Activated CD4-positive, alpha-beta memory T cell treated with anti-CD3 and anti-CD28 coated beads for 36 hours (primary cell): ENCODE results near the gene MYBBP1A. TPM values are rescaled to one million over a fixed set of nuclear protein-coding genes. Genes with fewer than 3 reads are reported as not detected.

ENCODE experiments used
- CTCF ChIA-PET: fragments of 350-600 bp; sonication (Branson Sonifier 250); formaldehyde crosslinking; loops from one replicate; lab custom pipeline; 2021; ENCODE audit warnings: antibody characterized with exemption, inconsistent platforms; lab: Charles Lee
- POLR2A ChIA-PET: fragments of 350-600 bp; sonication (Branson Sonifier 250); formaldehyde crosslinking; loops from one replicate; lab custom pipeline; 2021; ENCODE audit warnings: antibody characterized with exemption; lab: Charles Lee
- DNase-seq: peaks from one replicate; pipeline ENCODE4 v3.0.0-alpha.2; 2020
- H3K27ac Mint-ChIP-seq: one replicate; pipeline ENCODE4 v1.8.0; 2021; ENCODE audit warnings: mixed read lengths
- H3K27me3 Mint-ChIP-seq: one replicate; pipeline ENCODE4 v1.8.0; 2021; ENCODE audit warnings: mixed read lengths
- H3K36me3 Mint-ChIP-seq: one replicate; pipeline ENCODE4 v1.8.0; 2021; ENCODE audit warnings: mixed read lengths
- H3K4me1 Mint-ChIP-seq: one replicate; pipeline ENCODE4 v1.8.0; 2021; ENCODE audit warnings: low read depth, mixed read lengths
- H3K4me3 Mint-ChIP-seq: one replicate; pipeline ENCODE4 v1.8.0; 2021; ENCODE audit warnings: mild to moderate bottlenecking, mixed read lengths
- H3K9me3 Mint-ChIP-seq: one replicate; pipeline ENCODE4 v1.8.0; 2021; ENCODE audit warnings: mixed read lengths
- intact Hi-C: fragments of 100-400 bp; cut with micrococcal nuclease; formaldehyde crosslinking; loops from one replicate; pipeline ENCODE4 v1.15.1; 2023
- total RNA-seq, 2 experiments: library from RNA; stranded (reverse); gene quantifications; one replicate each; pipeline ENCODE4 v1.2.3, GENCODE V29; 2021

Gene MYBBP1A
- total RNA-seq, 2 experiments from 2014 or later = 66.6 to 70.8 TPM

GRCh38 chr17:4532860-4533522, 22.2 kb downstream of the MYBBP1A start:
- Mint-ChIP-seq H3K4me1 (no peaks in the 10 kb centered on the region), H3K36me3 (peaks cover 2% of the 10 kb centered on the region), H3K27ac (no peak overlapping the region), H3K9me3 (no peaks in the 10 kb centered on the region), H3K4me3 (no peak overlapping the region), H3K27me3 (peaks cover 5% of the 10 kb centered on the region)
- intact Hi-C loops = no loop called here
- CTCF ChIA-PET = no interaction called here
- POLR2A ChIA-PET = no interaction called here
- no peak for DNase-seq

DNA sequence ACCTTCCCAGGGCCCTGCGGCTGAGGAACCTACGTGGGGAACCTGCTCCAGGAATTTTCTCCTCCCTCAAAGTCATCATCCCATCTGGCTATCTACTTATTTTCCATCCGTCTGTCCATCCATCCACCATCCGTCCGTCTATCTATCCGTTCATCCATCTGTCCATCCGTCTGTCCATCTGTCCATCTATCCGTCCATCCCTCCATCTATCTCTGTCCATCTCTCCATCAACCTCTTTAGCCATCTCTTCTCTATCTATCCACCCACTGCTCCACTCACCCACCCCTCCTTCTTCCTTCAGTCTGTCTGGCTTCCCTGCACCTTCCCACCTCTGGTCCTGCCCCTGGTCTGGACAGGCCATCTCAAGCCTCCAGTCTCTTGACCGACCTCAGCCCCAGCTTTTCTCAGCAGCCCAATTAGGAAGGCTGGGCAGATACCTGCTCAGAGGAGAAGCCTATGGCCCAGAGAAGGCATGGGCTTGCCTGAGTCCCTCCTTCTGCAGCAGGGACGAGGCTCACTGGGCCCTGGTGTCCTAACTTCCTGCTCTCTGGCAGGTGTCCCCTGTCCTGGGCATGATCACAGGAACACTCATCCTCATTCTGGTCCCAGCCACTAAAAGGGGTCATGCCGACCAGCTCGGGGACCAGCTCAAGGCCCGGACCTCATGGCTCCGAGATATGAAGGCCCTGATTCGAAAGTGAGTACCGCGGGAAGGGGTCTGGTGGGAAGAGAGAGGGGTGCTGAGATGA, 23.0 kb downstream of the MYBBP1A start:
- CTCF ChIA-PET = no interaction called here
- no peaks in the 10 kb centered on the region for H3K36me3 Mint-ChIP-seq
- DNase-seq = no peak
- peaks cover 5% of the 10 kb centered on the region for H3K27me3 Mint-ChIP-seq
- H3K27ac Mint-ChIP-seq = no peak overlapping the region
- no peaks in the 10 kb centered on the region for H3K9me3 Mint-ChIP-seq
- no peaks in the 10 kb centered on the region for H3K4me1 Mint-ChIP-seq
- no peak overlapping the region for H3K4me3 Mint-ChIP-seq
- POLR2A ChIA-PET = no interaction called here
- intact Hi-C loops = no loop called here

GRCh38 chr17:4530799-4531730, 24.1 kb downstream of the MYBBP1A start:
- intact Hi-C loops = no loop called here
- DNase-seq = no peak
- Mint-ChIP-seq H3K9me3 (no peaks in the 10 kb centered on the region), H3K36me3 (no peaks in the 10 kb centered on the region), H3K4me1 (no peaks in the 10 kb centered on the region), H3K27me3 (peaks cover 5% of the 10 kb centered on the region), H3K4me3 (no peak overlapping the region), H3K27ac (no peak overlapping the region)
- ChIA-PET POLR2A (no interaction called here), CTCF (no interaction called here)

- intact Hi-C loops = no loop called here
- CTCF ChIA-PET = no interaction called here
Measured at GRCh38 chr17:4529533-4530152, 25.5 kb downstream of the MYBBP1A start.

DNA sequence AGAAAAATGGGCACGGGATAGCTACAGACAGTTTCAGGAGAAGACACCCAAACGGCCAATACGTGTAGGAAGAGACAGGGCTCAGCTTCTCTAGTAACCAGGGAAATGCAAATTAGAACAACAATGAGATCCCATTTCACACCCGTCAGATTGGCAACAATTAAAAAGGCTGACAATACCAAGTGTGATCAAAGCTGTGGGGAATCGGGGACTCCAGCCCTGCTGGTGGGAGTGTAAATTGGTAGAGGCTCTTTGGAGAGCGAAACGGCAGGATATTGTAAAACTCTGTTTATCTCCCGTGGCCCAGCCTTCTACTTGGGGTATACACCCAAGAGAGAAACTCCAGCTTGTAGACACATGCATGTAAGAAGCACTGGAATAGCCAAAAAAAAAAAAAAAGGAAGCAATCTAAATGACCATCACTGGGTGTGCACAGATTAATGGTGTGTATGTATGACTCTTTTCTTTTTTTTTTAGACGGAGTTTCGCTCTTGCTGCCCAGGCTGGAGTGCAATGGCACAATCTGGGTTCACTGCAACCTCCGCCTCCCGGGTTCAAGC, 27.5 kb downstream of the MYBBP1A start:
- Mint-ChIP-seq H3K4me3 (no peak overlapping the region), H3K27ac (no peak overlapping the region), H3K27me3 (peaks cover 4% of the 10 kb centered on the region), H3K9me3 (no peaks in the 10 kb centered on the region), H3K4me1 (no peaks in the 10 kb centered on the region), H3K36me3 (no peaks in the 10 kb centered on the region)
- intact Hi-C loops = no loop called here
- POLR2A ChIA-PET = no interaction called here
- DNase-seq = no peak
- CTCF ChIA-PET = interaction anchor here (2.0 kb wide), 1 partner anchor 107 kb away, joined by 7 read pairs; no protein-coding TSS in a partner anchor

More at GRCh38 chr17:4529533-4530152, 25.5 kb downstream of the MYBBP1A start:
- DNase-seq = no peak
- POLR2A ChIA-PET = no interaction called here
- H3K9me3 Mint-ChIP-seq = no peaks in the 10 kb centered on the region
- H3K27me3 Mint-ChIP-seq = peaks cover 7% of the 10 kb centered on the region
- H3K36me3 Mint-ChIP-seq = no peaks in the 10 kb centered on the region
- no peak overlapping the region for H3K4me3 Mint-ChIP-seq
- H3K4me1 Mint-ChIP-seq = no peaks in the 10 kb centered on the region
- H3K27ac Mint-ChIP-seq = no peak overlapping the region

- ChIA-PET POLR2A (no interaction called here), CTCF (interaction anchor here (2.0 kb wide), 1 partner anchor 106 kb away, joined by 7 read pairs; no protein-coding TSS in a partner anchor)
- intact Hi-C loops = no loop called here
- H3K4me1 Mint-ChIP-seq = no peaks in the 10 kb centered on the region
- H3K27me3 Mint-ChIP-seq = peaks cover 4% of the 10 kb centered on the region
- no peak overlapping the region for H3K4me3 Mint-ChIP-seq
- no peaks in the 10 kb centered on the region for H3K9me3 Mint-ChIP-seq
- no peak for DNase-seq
- H3K27ac Mint-ChIP-seq = no peak overlapping the region
- H3K36me3 Mint-ChIP-seq = no peaks in the 10 kb centered on the region
Measured at GRCh38 chr17:4527134-4527533, 28.1 kb downstream of the MYBBP1A start.

DNA sequence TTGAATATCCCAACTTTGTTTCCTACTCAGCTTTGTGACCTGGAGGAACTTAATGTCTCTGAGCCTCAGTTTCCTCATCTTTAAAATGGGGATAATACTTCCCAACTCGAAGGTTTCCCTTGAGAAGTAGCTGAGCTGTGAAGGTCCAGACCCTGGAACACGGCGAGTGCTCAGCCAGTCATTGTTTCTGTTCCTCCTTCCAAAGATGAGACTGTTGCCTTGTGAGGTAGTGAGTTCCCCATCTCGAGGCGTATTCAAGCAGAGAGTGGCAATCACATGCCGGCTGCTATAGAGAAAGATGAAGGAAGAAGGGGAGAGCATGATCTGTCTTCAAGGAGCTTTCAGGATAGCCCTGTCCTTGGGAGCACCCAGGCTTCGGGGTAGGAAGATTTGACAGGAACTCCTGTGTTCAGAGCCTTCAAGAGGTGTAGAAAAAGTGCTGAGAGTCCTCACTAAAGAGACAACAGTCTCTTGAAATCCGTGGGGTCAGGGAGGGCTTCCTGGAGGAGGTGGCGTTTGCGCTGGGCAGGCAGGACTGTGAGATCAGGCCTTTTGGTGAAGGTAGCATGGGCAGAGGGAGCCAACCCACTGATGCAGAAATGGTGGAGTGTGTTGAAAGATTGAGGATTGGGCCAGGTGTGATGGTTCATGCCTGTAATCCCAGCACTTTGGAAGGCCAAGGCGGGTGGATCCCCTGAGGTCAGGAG, 29.3 kb downstream of the MYBBP1A start:
- no peak for DNase-seq
- CTCF ChIA-PET = interaction anchor here (0.6 to 2.0 kb wide), 2 partner anchors 105 to 1947 kb away, joined by 3 to 7 read pairs; no protein-coding TSS in a partner anchor

GRCh38 chr17:4523946-4524345, 31.2 kb downstream of the MYBBP1A start:
- intact Hi-C loops = no loop called here
- no peaks in the 10 kb centered on the region for H3K9me3 Mint-ChIP-seq
- peaks cover 2% of the 10 kb centered on the region for H3K27me3 Mint-ChIP-seq
- CTCF ChIA-PET = no interaction called here
- no peak for DNase-seq
- H3K4me3 Mint-ChIP-seq = no peak overlapping the region
- H3K36me3 Mint-ChIP-seq = no peaks in the 10 kb centered on the region
- POLR2A ChIA-PET = no interaction called here
- no peak overlapping the region for H3K27ac Mint-ChIP-seq
- no peaks in the 10 kb centered on the region for H3K4me1 Mint-ChIP-seq

More for the DNA sequence above, 29.3 kb downstream of the MYBBP1A start:
- Mint-ChIP-seq H3K27ac (no peak overlapping the region), H3K36me3 (no peaks in the 10 kb centered on the region), H3K27me3 (peaks cover 2% of the 10 kb centered on the region), H3K4me3 (no peak overlapping the region), H3K4me1 (no peaks in the 10 kb centered on the region), H3K9me3 (no peaks in the 10 kb centered on the region)
- intact Hi-C loops = no loop called here
- POLR2A ChIA-PET = no interaction called here

DNA sequence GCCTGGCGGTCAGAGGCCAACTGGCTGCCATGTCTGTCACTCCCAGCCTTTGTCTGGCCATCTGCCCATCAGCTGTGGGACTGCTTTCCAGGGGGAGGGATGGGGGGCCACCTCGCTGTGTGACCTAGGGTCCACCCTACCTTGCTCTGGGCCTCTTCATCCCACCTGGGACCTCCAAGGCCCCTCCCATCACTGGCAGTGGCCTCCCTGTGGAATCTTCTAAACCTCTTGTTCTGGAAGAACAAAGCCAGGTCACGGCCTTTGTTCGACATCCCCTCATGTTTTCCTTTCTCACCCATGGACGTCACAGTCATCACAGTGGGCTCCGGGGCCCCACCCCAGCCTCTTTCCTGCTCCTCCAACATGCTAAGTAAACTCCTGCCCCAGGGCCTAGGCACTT, 32.5 kb downstream of the MYBBP1A start:
- Mint-ChIP-seq H3K9me3 (no peaks in the 10 kb centered on the region), H3K27me3 (peaks cover 2% of the 10 kb centered on the region), H3K27ac (no peak overlapping the region), H3K36me3 (no peaks in the 10 kb centered on the region), H3K4me3 (no peak overlapping the region), H3K4me1 (no peaks in the 10 kb centered on the region)
- CTCF ChIA-PET = no interaction called here
- intact Hi-C loops = no loop called here
- POLR2A ChIA-PET = no interaction called here
- DNase-seq = no peak

GRCh38 chr17:4520894-4521600, 34.1 kb downstream of the MYBBP1A start:
- POLR2A ChIA-PET = no interaction called here
- no peaks in the 10 kb centered on the region for H3K9me3 Mint-ChIP-seq

More at GRCh38 chr17:4520894-4521600, 34.1 kb downstream of the MYBBP1A start:
- intact Hi-C loops = no loop called here
- Mint-ChIP-seq H3K4me3 (no peak overlapping the region), H3K27me3 (peaks cover 2% of the 10 kb centered on the region), H3K27ac (no peak overlapping the region), H3K36me3 (no peaks in the 10 kb centered on the region), H3K4me1 (no peaks in the 10 kb centered on the region)
- CTCF ChIA-PET = no interaction called here
- no peak for DNase-seq
